ENCODE measurements around the gene RSL1D1. TPM values are rescaled to one million over a fixed set of nuclear protein-coding genes. Genes with fewer than 3 reads are reported as not detected.

Gene RSL1D1
- 72.2 and 130 TPM in 2 replicates for total RNA-seq

GRCh38 chr16:11851294-11852091, at the start of gene RSL1D1:
Gene RSL1D1 (minus strand): TSS chr16:11851542. CDS start chr16:11851512, 30 bp downstream.

GRCh38 chr16:11797166-11797956, 54.0 kb downstream of the RSL1D1 start, which contains the start of gene ZC3H7A:
Gene ZC3H7A (minus strand): TSS chr16:11797258. CDS start chr16:11782354, 14,904 bp downstream.

Other genes starting within 250 kb of the RSL1D1 start
- gene SNN, start 183.1 kb downstream of the RSL1D1 start, total RNA-seq, result 6.7 and 7.7 TPM in 2 replicates
- 33.8 and 35.1 TPM in 2 replicates for gene TXNDC11, start 108.7 kb downstream of the RSL1D1 start, total RNA-seq
- gene ZC3H7A, start 54.3 kb downstream of the RSL1D1 start, total RNA-seq, result 12.8 and 16.6 TPM in 2 replicates
- 58.1 and 60.2 TPM in 2 replicates for gene GSPT1, start 64.4 kb upstream of the RSL1D1 start, total RNA-seq
- gene NPIPB2, start 90.5 kb upstream of the RSL1D1 start, total RNA-seq, result 1.5 and 2.5 TPM in 2 replicates
- not detected in 2 replicates for gene TNFRSF17, start 113.7 kb upstream of the RSL1D1 start, total RNA-seq
- gene SNX29, start 125.2 kb upstream of the RSL1D1 start, total RNA-seq, result 4.3 and 4.4 TPM in 2 replicates

Data from bronchus fibroblast of lung (primary cell).